GM12892 (cell line): ENCODE data around the gene ACOT6.
"Not testable (repeated sequence)": the region's sequence is repeated elsewhere in the genome, so short reads cannot be mapped to it uniquely, and the experiment has no call there.

Experiments used
- DNase-seq: peaks from one replicate; pipeline ENCODE4 v3.0.0; 2011; ENCODE audit not compliant: insufficient read length
- FAIRE-seq: peaks from 2 replicates; lab custom pipeline; 2011; peaks lifted over from hg19 to GRCh38; lab: Jason Lieb, UNC
- POLR2A ChIP-seq: IDR thresholded peaks from 2 replicates; pipeline ENCODE4 v1.6.1; 2011; ENCODE audit warnings: low read depth, low read length, control low read depth
- POLR2AphosphoS5 ChIP-seq: IDR thresholded peaks from 2 replicates; pipeline ENCODE4 v1.6.1; 2011; ENCODE audit warnings: low read depth, low read length, control low read depth
- TAF1 ChIP-seq: IDR thresholded peaks from 2 replicates; pipeline ENCODE4 v1.6.1; 2011; ENCODE audit warnings: low read depth, mild to moderate bottlenecking, control low read depth, low read length, borderline replicate concordance

ACOT6 gene

DNA sequence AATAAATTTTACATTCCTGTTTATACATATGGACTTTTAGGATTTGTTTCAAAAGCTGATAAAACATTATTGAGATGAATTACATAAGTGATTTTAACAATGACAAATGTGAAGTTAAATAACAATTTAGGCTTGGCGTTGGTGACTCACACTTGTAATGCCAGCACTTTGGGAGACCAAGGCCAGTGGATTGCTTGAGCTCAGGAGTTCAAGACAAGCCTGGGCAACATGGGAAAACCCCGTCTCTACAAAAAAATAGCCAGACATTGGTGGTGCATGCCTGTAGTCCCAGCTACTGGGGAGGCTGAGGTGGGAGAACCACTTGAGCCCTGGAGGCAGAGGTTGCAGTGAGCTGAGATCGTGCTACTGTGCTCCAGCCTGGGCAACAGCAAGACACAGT is 35.9 kb upstream of the ACOT6 start:
- no peak for DNase-seq
- TF ChIP-seq POLR2A (no peak), TAF1 (no peak), POLR2AphosphoS5 (no peak)
- FAIRE-seq, result no peak

DNA sequence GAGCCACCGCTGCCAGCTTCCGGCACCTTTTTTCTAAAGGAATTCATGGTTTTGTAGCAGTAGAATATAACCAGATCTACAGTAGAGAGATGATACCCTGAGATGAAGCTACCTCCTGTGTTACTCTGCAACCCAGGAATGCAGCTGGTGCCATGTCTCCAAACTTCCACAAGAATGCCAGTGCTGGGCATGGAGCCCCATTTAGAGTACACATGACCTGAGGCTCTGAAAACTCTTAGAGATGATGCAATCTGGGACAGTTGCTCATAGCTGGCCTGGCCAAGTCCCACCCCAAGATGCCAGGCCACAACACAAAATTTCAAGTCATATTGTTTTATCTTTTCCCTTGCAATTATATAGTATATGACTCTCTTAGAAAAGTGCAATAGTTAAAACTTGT is 35.1 kb upstream of the ACOT6 start:
- FAIRE-seq, DNase-seq: not testable (repeated sequence)

- FAIRE-seq, result peak; percentile 98
These were observed 30.0 kb upstream of the ACOT6 start for GRCh38 chr14:73582102-73582979.

GRCh38 chr14:73588695-73589094 is 23.6 kb upstream of the ACOT6 start:
- DNase-seq, result no peak
- TF ChIP-seq TAF1 (no peak), POLR2A (no peak), POLR2AphosphoS5 (no peak)
- no peak for FAIRE-seq

More at GRCh38 chr14:73582102-73582979, 30.0 kb upstream of the ACOT6 start:
- not testable (repeated sequence) for DNase-seq

DNA sequence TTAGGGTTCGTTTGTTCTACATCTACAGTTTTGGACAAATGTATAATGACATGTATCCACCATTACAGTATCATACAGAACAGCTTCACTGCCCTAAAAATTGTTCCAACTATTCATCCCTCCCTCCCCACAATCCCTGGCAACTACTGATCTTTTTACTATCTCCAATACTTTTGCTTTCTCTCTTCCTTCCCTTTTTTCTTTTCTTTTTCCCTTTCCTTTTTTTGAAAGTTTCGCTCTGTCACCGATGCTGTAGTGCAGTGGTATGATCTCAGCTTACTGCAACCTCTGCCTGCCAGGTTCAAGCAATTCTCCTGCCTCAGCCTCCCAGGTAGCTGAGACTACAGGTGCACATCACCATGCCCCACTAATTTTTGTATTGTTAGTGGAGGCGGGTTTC is 23.2 kb upstream of the ACOT6 start:
- FAIRE-seq, result no peak
- TF ChIP-seq TAF1 (no peak), POLR2AphosphoS5 (no peak), POLR2A (no peak)
- no peak for DNase-seq

- not testable (repeated sequence) for DNase-seq, FAIRE-seq
These were observed 21.7 kb upstream of the ACOT6 start for GRCh38 chr14:73590673-73591004.

DNA sequence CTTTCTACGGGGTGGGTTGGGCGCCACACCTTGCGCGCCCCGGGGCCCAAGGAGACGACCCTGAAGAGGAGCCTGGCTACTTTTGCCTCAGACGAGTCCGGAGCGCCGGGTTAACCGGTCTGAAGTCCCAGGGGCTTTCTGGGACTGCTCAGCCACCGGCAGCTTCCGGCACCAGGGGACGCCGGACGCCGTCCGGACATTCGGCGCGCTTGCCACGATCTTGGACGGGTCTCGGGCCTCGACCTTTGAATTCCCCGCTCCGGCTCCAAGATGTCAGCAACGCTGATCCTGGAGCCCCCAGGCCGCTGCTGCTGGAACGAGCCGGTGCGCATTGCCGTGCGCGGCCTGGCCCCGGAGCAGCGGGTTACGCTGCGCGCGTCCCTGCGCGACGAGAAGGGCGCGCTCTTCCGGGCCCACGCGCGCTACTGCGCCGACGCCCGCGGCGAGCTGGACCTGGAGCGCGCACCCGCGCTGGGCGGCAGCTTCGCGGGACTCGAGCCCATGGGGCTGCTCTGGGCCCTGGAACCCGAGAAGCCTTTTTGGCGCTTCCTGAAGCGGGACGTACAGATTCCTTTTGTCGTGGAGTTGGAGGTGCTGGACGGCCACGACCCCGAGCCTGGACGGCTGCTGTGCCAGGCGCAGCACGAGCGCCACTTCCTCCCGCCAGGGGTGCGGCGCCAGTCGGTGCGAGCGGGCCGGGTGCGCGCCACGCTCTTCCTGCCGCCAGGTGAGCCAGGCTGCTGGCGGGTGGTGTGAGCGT is 20.4 kb upstream of the ACOT6 start, which contains the start of gene ACOT4:
Gene ACOT4, plus strand, starts transcription at position 184 of the 760 bp plus-strand sequence. Its CDS starts 87 bp downstream, at position 271.
- peak; percentile 63 for FAIRE-seq
- DNase-seq, result peak; percentile 58
- TF ChIP-seq TAF1 (0 out of 2 replicates have a peak, but pooled peaks have one; percentile 35), POLR2AphosphoS5 (0 out of 2 replicates have a peak, but pooled peaks have one; percentile 34), POLR2A (peak; percentile 77; the same call in 1 of the 2 replicates)

DNA sequence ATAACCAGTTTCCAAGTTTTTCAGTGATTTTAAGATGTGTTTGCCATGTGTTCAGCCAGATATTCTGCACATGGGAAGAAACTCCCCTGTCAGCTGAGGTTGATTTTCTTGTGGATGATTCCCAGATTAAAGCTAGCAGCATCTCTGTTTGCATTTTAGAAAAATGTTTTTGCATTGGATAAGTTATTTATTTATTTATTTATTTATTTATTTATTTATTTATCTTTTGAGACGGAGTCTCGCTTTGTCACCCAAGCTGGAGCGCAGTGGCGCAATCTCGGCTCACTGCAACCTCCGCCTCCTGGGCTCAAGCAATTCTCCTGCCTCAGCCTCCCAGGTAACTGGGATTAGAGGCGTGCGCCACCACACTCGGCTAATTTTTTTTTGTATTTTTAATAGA is 17.8 kb upstream of the ACOT6 start:
- TF ChIP-seq TAF1, result no peak
- TF ChIP-seq POLR2AphosphoS5, result no peak
- no peak for TF ChIP-seq POLR2A
- DNase-seq (no peak), FAIRE-seq (no peak)

GRCh38 chr14:73599499-73599898 is 12.8 kb upstream of the ACOT6 start:
- FAIRE-seq (no peak), DNase-seq (no peak)
- no peak for TF ChIP-seq POLR2A
- no peak for TF ChIP-seq POLR2AphosphoS5
- TF ChIP-seq TAF1, result no peak

- TF ChIP-seq TAF1, result no peak
- DNase-seq (no peak), FAIRE-seq (no peak)
These were observed 9.3 kb upstream of the ACOT6 start for GRCh38 chr14:73602994-73603393.

DNA sequence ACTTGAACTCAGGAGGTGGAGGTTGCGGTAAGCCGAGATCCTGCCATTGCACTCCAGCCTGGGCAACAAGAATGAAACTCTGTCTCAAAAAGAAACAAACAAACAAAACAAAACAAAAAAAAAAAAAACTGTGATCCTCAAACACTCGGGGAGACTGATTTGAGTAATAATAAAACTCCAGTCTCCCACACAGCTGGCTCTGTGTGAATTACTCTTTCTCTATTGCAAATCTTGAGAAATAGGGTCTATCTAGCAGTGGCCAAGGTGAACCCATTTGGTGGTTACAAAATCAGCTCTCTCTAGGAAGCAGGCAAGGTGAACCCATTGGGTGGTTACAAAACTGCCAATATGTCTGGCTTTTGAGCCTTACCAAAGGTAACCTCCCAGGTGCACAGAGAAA is 6.0 kb upstream of the ACOT6 start:
- TF ChIP-seq TAF1, result no peak
- TF ChIP-seq POLR2AphosphoS5, result no peak
- no peak for TF ChIP-seq POLR2A
- DNase-seq, result no peak
- no peak for FAIRE-seq

GRCh38 chr14:73607241-73607640 is 5.1 kb upstream of the ACOT6 start:
- TF ChIP-seq POLR2A (no peak), TAF1 (no peak), POLR2AphosphoS5 (no peak)
- FAIRE-seq (no peak), DNase-seq (no peak)
